ENCODE results near the gene SPATS2L. TPM values are rescaled to one million over a fixed set of nuclear protein-coding genes. Genes with fewer than 3 reads are reported as not detected.

The SPATS2L gene
- total RNA-seq, 1 donor from 2014 or later, result 38.0 TPM

GRCh38 chr2:200454927-200455801 is 148.7 kb downstream of the SPATS2L start:
- DNase-seq (ENCODE audit: low spot score), result no peak
- Mint-ChIP-seq H3K27me3 (ENCODE audit: insufficient read depth) (no peaks in the 10 kb centered on the region), H3K36me3 (ENCODE audit: low read depth) (peaks cover 21% of the 10 kb centered on the region), H3K4me3 (peak overlapping the region; percentile 31), H3K27ac (peak overlapping the region; percentile 18), H3K4me1 (ENCODE audit: low read depth) (peaks cover 27% of the 10 kb centered on the region), H3K9me3 (no peaks in the 10 kb centered on the region)
- intact Hi-C loops (cut with micrococcal nuclease), result loop anchor here (1.0 to 2.0 kb wide), 6 partner anchors 9 to 359 kb away; no protein-coding TSS in a partner anchor

- Mint-ChIP-seq H3K4me3 (peak overlapping the region; percentile 31), H3K36me3 (ENCODE audit: low read depth) (peaks cover 15% of the 10 kb centered on the region), H3K27me3 (ENCODE audit: insufficient read depth) (no peaks in the 10 kb centered on the region), H3K4me1 (ENCODE audit: low read depth) (peaks cover 27% of the 10 kb centered on the region), H3K27ac (peak overlapping the region; percentile 79), H3K9me3 (no peaks in the 10 kb centered on the region)
- DNase-seq (ENCODE audit: low spot score), result no peak
- intact Hi-C loops (cut with micrococcal nuclease), result loop anchor here (1.0 to 2.0 kb wide), 5 partner anchors 10 to 358 kb away; no protein-coding TSS in a partner anchor
These were observed 149.5 kb downstream of the SPATS2L start for GRCh38 chr2:200455958-200456421.

GRCh38 chr2:200456567-200456966 is 150.1 kb downstream of the SPATS2L start:
- no peak for DNase-seq (ENCODE audit: low spot score)
- Mint-ChIP-seq H3K9me3 (no peaks in the 10 kb centered on the region), H3K4me3 (no peak overlapping the region), H3K4me1 (ENCODE audit: low read depth) (peaks cover 27% of the 10 kb centered on the region), H3K27me3 (ENCODE audit: insufficient read depth) (no peaks in the 10 kb centered on the region), H3K27ac (no peak overlapping the region), H3K36me3 (ENCODE audit: low read depth) (peaks cover 15% of the 10 kb centered on the region)
- intact Hi-C loops (cut with micrococcal nuclease), result no loop called here

- H3K27ac Mint-ChIP-seq, result no peak overlapping the region
- no peaks in the 10 kb centered on the region for H3K27me3 Mint-ChIP-seq (ENCODE audit: insufficient read depth)
- no peak overlapping the region for H3K4me3 Mint-ChIP-seq
- intact Hi-C loops (cut with micrococcal nuclease), result no loop called here
- no peaks in the 10 kb centered on the region for H3K9me3 Mint-ChIP-seq
- H3K36me3 Mint-ChIP-seq (ENCODE audit: low read depth), result peaks cover 19% of the 10 kb centered on the region
- DNase-seq (ENCODE audit: low spot score), result no peak
- peaks cover 31% of the 10 kb centered on the region for H3K4me1 Mint-ChIP-seq (ENCODE audit: low read depth)
These were observed 152.6 kb downstream of the SPATS2L start for GRCh38 chr2:200459101-200459500.

GRCh38 chr2:200461846-200462710 is 155.6 kb downstream of the SPATS2L start:
- peaks cover 12% of the 10 kb centered on the region for H3K36me3 Mint-ChIP-seq (ENCODE audit: low read depth)
- peaks cover 13% of the 10 kb centered on the region for H3K4me1 Mint-ChIP-seq (ENCODE audit: low read depth)
- H3K4me3 Mint-ChIP-seq, result no peak overlapping the region
- intact Hi-C loops (cut with micrococcal nuclease), result no loop called here
- no peaks in the 10 kb centered on the region for H3K27me3 Mint-ChIP-seq (ENCODE audit: insufficient read depth)
- no peak overlapping the region for H3K27ac Mint-ChIP-seq
- no peaks in the 10 kb centered on the region for H3K9me3 Mint-ChIP-seq
- no peak for DNase-seq (ENCODE audit: low spot score)

GRCh38 chr2:200463452-200463851 is 157.0 kb downstream of the SPATS2L start:
- Mint-ChIP-seq H3K27ac (no peak overlapping the region), H3K4me3 (no peak overlapping the region), H3K9me3 (no peaks in the 10 kb centered on the region), H3K36me3 (ENCODE audit: low read depth) (peaks cover 15% of the 10 kb centered on the region), H3K4me1 (ENCODE audit: low read depth) (peaks cover 26% of the 10 kb centered on the region), H3K27me3 (ENCODE audit: insufficient read depth) (no peaks in the 10 kb centered on the region)
- no peak for DNase-seq (ENCODE audit: low spot score)
- intact Hi-C loops (cut with micrococcal nuclease), result no loop called here

- H3K27ac Mint-ChIP-seq, result peak overlapping the region; percentile 91
- peaks cover 43% of the 10 kb centered on the region for H3K4me1 Mint-ChIP-seq (ENCODE audit: low read depth)
- peak overlapping the region; percentile 66 for H3K4me3 Mint-ChIP-seq
- intact Hi-C loops (cut with micrococcal nuclease), result loop anchor here (1.0 to 5.0 kb wide), 7 partner anchors 11 to 554 kb away; partner anchors contain the start of genes C2orf69 and SPATS2L
- H3K36me3 Mint-ChIP-seq (ENCODE audit: low read depth), result peaks cover 17% of the 10 kb centered on the region
- H3K27me3 Mint-ChIP-seq (ENCODE audit: insufficient read depth), result no peaks in the 10 kb centered on the region
- DNase-seq (ENCODE audit: low spot score), result peak; percentile 25
- H3K9me3 Mint-ChIP-seq, result no peaks in the 10 kb centered on the region
These were observed 160.2 kb downstream of the SPATS2L start for GRCh38 chr2:200466425-200467418.

GRCh38 chr2:200467806-200468681 is 161.6 kb downstream of the SPATS2L start:
- peaks cover 18% of the 10 kb centered on the region for H3K36me3 Mint-ChIP-seq (ENCODE audit: low read depth)

GRCh38 chr2:200469708-200470211 is 163.3 kb downstream of the SPATS2L start:
- DNase-seq (ENCODE audit: low spot score), result no peak
- Mint-ChIP-seq H3K9me3 (no peaks in the 10 kb centered on the region), H3K27me3 (ENCODE audit: insufficient read depth) (no peaks in the 10 kb centered on the region), H3K27ac (no peak overlapping the region), H3K4me3 (no peak overlapping the region), H3K36me3 (ENCODE audit: low read depth) (peaks cover 20% of the 10 kb centered on the region), H3K4me1 (ENCODE audit: low read depth) (peaks cover 36% of the 10 kb centered on the region)
- intact Hi-C loops (cut with micrococcal nuclease), result loop anchor here (2.0 to 5.0 kb wide), 4 partner anchors 15 to 557 kb away; partner anchors contain the start of gene C2orf69

More at GRCh38 chr2:200467806-200468681, 161.6 kb downstream of the SPATS2L start:
- Mint-ChIP-seq H3K27me3 (ENCODE audit: insufficient read depth) (no peaks in the 10 kb centered on the region), H3K4me3 (peak overlapping the region; percentile 45), H3K9me3 (no peaks in the 10 kb centered on the region), H3K27ac (peak overlapping the region; percentile 91), H3K4me1 (ENCODE audit: low read depth) (peaks cover 42% of the 10 kb centered on the region)
- intact Hi-C loops (cut with micrococcal nuclease), result loop anchor here (1.0 to 5.0 kb wide), 6 partner anchors 21 to 556 kb away; partner anchors contain the start of genes C2orf69 and SPATS2L
- DNase-seq (ENCODE audit: low spot score), result peak; percentile 25

- Mint-ChIP-seq H3K36me3 (ENCODE audit: low read depth) (peaks cover 20% of the 10 kb centered on the region), H3K9me3 (no peaks in the 10 kb centered on the region), H3K27me3 (ENCODE audit: insufficient read depth) (no peaks in the 10 kb centered on the region), H3K4me3 (no peak overlapping the region), H3K27ac (no peak overlapping the region), H3K4me1 (ENCODE audit: low read depth) (peaks cover 36% of the 10 kb centered on the region)
- no peak for DNase-seq (ENCODE audit: low spot score)
- intact Hi-C loops (cut with micrococcal nuclease), result loop anchor here (2.0 kb wide), 2 partner anchors 15 to 489 kb away; no protein-coding TSS in a partner anchor
These were observed 163.7 kb downstream of the SPATS2L start for GRCh38 chr2:200470230-200470629.
